Epithelial cell of alveolus of lung (primary cell): ENCODE results near the gene TRIM28. TPM values are rescaled to one million over a fixed set of nuclear protein-coding genes. Genes with fewer than 3 reads are reported as not detected.

Source experiments
- total RNA-seq: library from RNA; depleted of rRNA; stranded (reverse); fragments of >200 nt; gene quantifications from 2 replicates; pipeline ENCODE4 v1.2.1, GENCODE V29; 2015

Gene TRIM28
- 357 and 476 TPM in 2 replicates for total RNA-seq

DNA sequence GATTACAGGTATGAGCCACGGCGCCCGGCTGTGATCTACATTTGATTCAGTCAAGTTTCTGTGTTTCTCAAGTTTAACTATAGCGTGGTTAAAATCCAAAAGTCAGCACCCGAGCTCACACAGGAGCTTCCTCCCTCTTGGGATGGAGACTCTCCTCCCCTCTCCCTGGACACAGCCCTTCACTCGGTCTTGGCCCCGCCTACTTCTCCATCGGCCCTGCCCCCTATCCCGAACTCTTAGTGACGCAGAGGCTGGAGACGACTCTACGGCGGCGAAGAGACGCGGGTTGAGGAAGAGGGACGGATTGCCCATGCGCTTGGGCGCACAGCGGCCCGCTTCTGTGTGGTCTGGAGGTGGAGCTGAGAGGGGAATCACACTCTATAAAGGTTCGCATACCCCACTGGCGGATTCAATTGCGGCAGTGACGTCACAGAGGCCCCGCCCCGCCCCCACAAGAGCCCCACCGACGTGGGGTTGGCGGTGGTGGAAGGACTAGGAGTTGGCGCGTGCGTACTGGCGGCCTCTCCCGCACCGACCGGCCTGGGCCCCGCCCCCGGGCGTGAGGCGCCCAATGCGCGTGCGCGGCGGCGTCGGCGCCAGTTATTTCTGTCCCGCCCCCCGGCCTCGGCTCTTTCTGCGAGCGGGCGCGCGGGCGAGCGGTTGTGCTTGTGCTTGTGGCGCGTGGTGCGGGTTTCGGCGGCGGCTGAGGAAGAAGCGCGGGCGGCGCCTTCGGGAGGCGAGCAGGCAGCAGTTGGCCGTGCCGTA lies at the start of gene TRIM28:
TRIM28 (plus strand) TSS at position 239 of the 765 bp plus-strand sequence. CDS start 694 bp downstream, outside the sequence.

DNA sequence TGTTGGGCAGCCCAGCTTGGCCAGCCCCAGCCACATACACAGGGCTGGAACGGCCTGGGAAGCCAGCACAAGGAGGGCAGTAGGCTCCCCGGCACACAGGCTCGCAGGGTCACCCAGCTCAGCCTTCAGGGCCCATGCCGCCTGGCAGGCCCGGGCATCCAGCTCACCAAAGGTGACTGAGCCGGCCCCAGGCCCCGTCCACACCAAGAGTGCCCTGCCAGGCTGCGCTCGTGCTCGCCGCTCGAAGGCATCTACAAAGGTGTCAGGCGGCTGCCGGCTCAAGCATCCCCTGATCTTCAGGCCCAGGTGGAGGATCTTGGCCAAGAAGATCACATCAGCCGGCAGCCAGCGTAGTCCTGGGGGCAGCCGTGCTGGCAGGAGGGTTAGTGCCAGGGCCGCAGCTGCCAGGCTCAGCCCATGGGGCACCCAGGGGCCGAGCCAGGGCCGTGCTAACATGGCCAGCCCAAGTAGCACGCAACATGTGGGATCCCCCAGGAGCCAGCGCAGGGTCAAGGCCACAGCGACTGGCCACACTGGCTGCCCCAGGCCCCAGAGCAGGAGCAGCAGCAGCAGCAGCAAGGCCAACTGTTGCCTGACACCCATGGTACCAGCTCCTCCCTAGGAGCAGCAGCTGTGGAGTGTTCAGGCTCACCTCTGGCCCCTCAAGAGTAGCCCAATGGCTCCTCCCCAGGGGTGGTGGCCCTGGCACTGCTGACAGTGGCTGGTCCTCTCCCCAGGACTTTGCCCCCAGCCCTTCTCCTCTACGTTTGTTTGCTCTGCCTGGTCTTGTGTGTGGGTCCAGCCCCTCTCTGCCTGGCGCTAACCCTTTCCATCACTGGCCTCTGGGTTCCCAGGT lies 32.3 kb upstream of the TRIM28 start, which contains the start of gene SLC27A5:
SLC27A5 (minus strand) TSS at position 640 of the 856 bp plus-strand sequence; CDS start at position 603, 37 bp downstream.

DNA sequence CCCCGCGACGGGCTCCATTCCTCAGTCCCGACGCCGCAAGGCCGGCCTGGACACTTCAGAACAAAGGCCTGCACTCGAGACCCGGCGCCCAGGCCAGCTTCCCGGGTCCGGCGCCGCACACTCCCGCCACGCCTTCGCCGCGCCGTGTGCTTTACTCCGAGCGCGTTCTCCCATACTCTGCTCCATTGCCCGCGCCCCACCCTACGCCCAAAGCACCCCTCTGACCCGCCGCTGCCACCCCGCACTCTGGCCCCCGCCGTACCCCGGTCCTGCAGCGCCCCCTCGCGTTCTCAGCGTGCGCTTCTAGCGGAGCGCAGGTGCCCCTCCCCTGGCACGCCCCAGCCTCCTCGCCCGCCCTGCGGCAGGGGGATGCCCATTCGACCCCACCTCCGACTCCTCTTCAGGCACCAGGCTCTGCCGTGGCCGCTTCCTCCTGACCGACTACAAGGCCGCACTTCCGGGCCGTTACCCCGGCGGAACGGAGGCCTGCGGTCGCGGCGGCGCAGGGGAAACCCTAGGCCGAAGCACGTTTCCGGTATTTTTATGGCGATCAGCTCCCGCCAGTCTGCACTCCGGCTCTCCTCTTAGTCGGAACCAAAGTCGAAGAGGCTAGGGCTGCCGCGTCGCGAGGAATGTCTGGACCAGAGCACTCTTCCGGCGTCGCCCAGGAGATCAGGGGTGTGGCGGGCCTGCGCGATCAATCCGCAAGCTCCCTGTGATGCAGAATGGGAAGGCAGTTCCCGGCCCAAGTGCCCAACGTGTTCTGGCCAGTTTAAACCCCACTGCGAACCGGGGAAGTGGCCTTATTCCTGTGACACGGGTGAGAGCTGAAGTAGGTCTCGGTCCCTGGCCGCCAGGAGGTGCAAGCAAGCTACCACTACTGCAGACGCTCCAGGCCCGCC lies 24.3 kb upstream of the TRIM28 start, which contains the start of gene ZBTB45:
ZBTB45 (minus strand) TSS at position 456 of the 902 bp plus-strand sequence. CDS start 2,137 bp downstream, outside the sequence.

DNA sequence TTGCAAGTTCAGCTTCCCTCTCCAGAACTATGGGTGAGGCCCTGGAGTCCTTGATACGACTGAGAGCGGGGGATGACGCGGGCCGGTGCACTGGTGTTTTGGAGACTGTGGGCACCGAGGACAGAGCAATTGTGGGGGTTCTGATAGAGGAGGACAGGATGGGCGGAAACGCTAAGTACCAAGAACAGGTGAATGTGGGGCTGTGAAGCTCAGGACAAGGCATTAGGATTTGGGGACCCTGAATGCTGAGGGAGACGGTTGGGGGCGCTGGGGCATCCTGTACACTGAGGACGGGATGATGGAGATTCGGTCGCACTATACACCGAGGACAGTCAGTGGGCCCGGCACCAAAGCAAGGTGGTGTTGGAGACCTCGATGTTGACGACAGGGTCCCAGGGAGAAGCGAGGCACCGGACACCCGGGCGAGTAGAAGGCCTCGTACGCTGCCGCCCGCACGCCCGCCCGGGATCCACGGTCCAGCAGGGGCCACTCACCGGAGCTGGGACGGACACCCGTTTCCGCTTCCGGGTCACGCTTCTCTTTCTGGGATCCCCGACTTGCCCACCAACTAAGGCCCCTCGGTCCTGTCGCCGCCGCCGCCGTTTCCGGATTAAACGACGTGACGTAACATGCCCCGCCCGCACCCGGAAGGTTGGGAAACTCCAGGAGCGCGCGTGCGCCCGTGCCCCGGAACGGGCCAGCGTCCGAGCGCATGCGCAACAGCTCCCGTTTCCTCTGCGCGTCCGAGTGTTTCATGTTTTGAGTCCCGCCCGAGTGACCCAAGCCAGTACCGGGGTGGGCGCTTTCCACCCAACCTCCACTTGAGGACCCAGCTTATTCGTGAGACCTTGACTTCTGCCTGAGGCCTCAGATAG lies 10.9 kb downstream of the TRIM28 start, which contains the start of gene CHMP2A:
CHMP2A (minus strand) TSS at position 612 of the 875 bp plus-strand sequence. CDS start 893 bp downstream, outside the sequence.

DNA sequence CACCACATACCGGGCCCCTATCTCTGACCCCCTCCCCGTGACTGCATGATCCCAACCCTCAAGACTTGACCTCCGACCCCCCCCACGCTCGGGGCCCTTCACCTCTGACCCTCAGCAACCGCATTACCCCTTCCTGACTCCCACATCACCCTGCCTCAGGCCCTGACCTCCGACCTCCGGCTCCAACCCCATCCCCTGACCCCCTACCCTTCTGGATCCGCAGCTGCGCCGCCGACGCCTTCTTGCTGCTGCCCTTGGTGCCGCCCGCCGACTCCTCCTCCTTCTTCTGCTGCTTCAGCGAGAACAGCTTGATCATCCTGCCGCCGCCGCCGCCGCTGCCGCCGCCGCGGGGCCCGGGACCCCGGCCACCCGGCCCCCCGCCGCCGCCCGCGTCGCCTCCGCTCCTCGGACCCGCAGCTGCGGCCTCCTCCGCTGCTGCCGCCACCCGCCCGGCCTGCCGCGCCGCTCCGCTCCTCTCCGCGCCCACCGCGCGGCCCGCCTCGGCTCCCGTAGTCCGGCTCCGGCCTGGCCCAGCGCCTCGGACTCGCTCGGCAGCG lies 14.3 kb downstream of the TRIM28 start, which contains the start of gene UBE2M:
UBE2M (minus strand) TSS at position 546 of the 557 bp plus-strand sequence; CDS start at position 316, 230 bp downstream.

DNA sequence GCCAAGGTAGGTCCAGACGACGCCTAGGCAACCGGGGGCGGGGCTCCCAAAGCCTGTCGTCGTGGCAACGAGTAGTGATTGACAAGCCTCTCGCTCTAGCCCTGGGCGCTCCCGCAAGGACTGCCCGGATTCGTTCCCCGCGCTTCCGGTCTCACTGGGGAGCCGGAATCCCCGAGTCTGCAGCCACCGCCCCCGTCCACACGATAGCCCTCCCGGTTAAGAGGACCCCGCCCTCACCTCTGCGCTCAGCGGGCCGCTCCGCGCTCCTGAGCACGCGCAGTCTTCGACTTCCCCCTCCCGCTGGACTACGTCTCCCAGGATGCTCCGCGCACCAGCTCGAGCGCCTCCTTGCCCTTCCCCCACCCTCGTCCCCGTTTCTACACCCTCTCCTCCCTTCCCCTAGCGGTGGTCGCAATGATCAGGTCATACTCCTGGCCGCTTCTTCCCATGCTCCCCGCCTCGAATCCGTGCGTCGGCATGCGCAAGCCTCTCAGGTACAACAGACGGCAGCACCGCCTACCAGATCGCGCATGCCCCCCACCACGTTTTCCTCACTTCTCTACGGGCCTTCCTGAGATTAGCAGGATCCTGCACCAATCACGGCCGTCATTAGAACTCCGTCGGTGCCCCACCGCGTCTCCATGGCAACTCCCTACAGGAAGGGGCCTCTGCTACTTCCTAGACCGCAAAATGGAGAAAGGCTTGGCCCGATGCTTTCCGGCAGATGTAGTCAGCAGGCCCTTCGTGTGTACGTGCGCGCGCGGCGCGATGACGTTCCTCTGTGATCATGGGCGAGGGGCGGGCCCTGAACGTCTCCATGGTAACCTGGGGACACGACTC lies 29.2 kb downstream of the TRIM28 start, which contains the start of gene MZF1:
MZF1 (minus strand) TSS at position 518 of the 840 bp plus-strand sequence. CDS start 1,946 bp downstream, outside the sequence.

Other genes with a start within 250 kb of the TRIM28 start
- 22.1 and 35.2 TPM in 2 replicates for gene ERVK3-1, start 238.7 kb upstream of the TRIM28 start, total RNA-seq
- 1.4 and 2.6 TPM in 2 replicates for gene ZSCAN22, start 217.1 kb upstream of the TRIM28 start, total RNA-seq
- 5.0 and 69.1 TPM in 2 replicates for gene A1BG, start 190.6 kb upstream of the TRIM28 start, total RNA-seq
- gene ZNF497, start 181.3 kb upstream of the TRIM28 start, total RNA-seq = 0.52 and 1.5 TPM in 2 replicates
- gene ZNF837, start 163.0 kb upstream of the TRIM28 start, total RNA-seq = 3.6 and 9.1 TPM in 2 replicates
- gene RPS5, start 156.8 kb upstream of the TRIM28 start, total RNA-seq = 2,789 and 3,465 TPM in 2 replicates
- 2.0 TPM in 1 of 2 replicates, not detected in the other for gene RNF225, start 148.4 kb upstream of the TRIM28 start, total RNA-seq
- gene ZNF584, start 135.4 kb upstream of the TRIM28 start, total RNA-seq = 12.3 and 13.3 TPM in 2 replicates
- gene ZNF132, start 103.9 kb upstream of the TRIM28 start, total RNA-seq = 3.7 and 5.9 TPM in 2 replicates
- 3.6 and 5.6 TPM in 2 replicates for gene ZNF324B, start 92.4 kb upstream of the TRIM28 start, total RNA-seq
- 12.3 and 13.2 TPM in 2 replicates for gene ZNF324, start 77.0 kb upstream of the TRIM28 start, total RNA-seq
- 8.0 and 11.5 TPM in 2 replicates for gene ZNF446, start 67.7 kb upstream of the TRIM28 start, total RNA-seq
- 12.4 and 12.5 TPM in 2 replicates for gene SLC27A5, start 32.1 kb upstream of the TRIM28 start, total RNA-seq
- 12.4 and 15.0 TPM in 2 replicates for gene ZBTB45, start 24.3 kb upstream of the TRIM28 start, total RNA-seq
- 132 and 211 TPM in 2 replicates for gene CHMP2A, start 11.0 kb downstream of the TRIM28 start, total RNA-seq
- 31.3 and 45.5 TPM in 2 replicates for gene UBE2M, start 14.5 kb downstream of the TRIM28 start, total RNA-seq
- gene MZF1, start 29.3 kb downstream of the TRIM28 start, total RNA-seq = 3.9 and 14.6 TPM in 2 replicates